Neural cell (in vitro differentiated cells): ENCODE data around the gene DIDO1.

ENCODE experiments used
- CTCF ChIP-seq: fragments of 450-650 bp; IDR thresholded peaks from 2 replicates; pipeline ENCODE4 v1.5.1; 2014; ENCODE audit warnings: antibody characterized with exemption, mild to moderate bottlenecking, moderate library complexity; ENCODE audit not compliant: poor library complexity, severe bottlenecking
- POLR2AphosphoS5 ChIP-seq: IDR thresholded peaks from 2 replicates; pipeline ENCODE4 v1.6.1; 2012

GRCh38 chr20:62944184-62944583, 17.9 kb upstream of the DIDO1 start:
- no peak for TF ChIP-seq POLR2AphosphoS5
- no peak for TF ChIP-seq CTCF
